Measurements from ENCODE around the gene GRID1. TPM values are rescaled to one million over a fixed set of nuclear protein-coding genes. Genes with fewer than 3 reads are reported as not detected.

Gene GRID1
- total RNA-seq, 1 donor from 2014 or later, result 1.1 TPM

DNA sequence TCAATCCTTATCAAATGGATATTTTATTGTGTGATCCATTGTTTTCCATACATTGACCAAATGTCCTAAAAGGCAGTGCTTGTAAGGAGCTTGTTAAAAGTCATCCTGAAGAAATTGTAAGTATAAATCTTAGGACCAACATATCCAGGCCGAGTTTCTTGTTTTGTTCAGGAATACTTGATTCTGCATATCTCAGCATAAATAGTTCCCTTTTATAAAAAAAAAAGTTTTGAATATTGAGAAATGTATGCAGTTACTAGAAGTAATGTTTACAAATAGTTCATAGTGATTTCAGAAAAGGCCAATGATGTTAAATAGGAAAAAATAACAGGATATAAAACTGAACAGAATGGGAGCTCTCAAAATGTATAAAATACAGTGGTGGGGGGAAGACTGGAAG is 6.6 kb downstream of the GRID1 start:
- no peak for DNase-seq (ENCODE audit: low read depth, low spot score)

DNA sequence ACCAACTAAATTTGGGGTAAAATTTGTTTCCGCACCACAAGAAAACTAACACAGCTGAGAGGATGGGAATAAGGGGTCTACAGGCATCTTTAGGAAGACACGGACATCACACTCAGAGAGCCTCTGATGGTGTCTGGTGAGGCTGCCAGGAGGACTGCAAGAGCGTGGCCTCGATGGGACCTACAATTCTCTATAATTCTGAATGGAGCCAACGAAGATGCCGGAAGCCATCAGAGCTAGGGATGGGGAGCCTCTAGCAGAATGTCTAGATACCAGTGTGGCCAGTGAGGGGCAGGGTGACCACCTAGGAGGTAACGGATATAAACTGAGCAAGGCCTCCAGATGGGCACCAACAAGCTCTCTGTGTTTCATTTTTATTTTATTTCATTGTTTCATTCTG is 7.5 kb downstream of the GRID1 start:
- peaks cover 64% of the 10 kb centered on the region for H3K27me3 Mint-ChIP-seq (ENCODE audit: low read depth)
- DNase-seq (ENCODE audit: low read depth, low spot score), result no peak

More for the DNA sequence above, 6.6 kb downstream of the GRID1 start:
- Mint-ChIP-seq H3K27ac (ENCODE audit: unreplicated experiment) (no peak overlapping the region), H3K9me3 (no peaks in the 10 kb centered on the region), H3K36me3 (ENCODE audit: low read depth) (no peaks in the 10 kb centered on the region), H3K27me3 (ENCODE audit: low read depth) (peaks cover 72% of the 10 kb centered on the region), H3K4me1 (peaks cover 7% of the 10 kb centered on the region), H3K4me3 (no peak overlapping the region)
- TF ChIP-seq, protein P1, sequence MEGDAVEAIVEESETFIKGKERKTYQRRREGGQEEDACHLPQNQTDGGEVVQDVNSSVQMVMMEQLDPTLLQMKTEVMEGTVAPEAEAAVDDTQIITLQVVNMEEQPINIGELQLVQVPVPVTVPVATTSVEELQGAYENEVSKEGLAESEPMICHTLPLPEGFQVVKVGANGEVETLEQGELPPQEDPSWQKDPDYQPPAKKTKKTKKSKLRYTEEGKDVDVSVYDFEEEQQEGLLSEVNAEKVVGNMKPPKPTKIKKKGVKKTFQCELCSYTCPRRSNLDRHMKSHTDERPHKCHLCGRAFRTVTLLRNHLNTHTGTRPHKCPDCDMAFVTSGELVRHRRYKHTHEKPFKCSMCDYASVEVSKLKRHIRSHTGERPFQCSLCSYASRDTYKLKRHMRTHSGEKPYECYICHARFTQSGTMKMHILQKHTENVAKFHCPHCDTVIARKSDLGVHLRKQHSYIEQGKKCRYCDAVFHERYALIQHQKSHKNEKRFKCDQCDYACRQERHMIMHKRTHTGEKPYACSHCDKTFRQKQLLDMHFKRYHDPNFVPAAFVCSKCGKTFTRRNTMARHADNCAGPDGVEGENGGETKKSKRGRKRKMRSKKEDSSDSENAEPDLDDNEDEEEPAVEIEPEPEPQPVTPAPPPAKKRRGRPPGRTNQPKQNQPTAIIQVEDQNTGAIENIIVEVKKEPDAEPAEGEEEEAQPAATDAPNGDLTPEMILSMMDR (conservative IDR thresholded peaks at IDR 0.05), result no peak

DNA sequence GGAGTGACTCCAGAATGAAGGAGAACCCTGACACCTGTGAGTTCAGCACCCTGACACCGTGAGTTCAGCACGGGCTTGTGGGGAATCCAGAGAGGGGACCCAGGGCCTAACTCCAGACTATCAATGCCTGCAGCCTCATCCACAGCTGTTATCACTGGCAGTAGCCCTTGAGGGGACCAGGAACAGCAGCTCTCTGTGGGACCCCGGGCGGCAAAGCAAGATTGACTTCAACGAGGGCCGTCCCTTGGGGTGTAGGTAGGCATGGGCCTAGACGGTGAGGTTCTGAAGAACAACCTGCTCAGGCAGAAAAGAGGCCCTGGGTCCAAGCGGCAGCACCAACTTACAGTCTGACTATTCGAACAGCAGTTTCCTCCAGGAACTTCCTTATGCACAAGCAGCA is 8.9 kb downstream of the GRID1 start:
- H3K36me3 Mint-ChIP-seq (ENCODE audit: low read depth), result no peaks in the 10 kb centered on the region
- DNase-seq (ENCODE audit: low read depth, low spot score), result no peak
- TF ChIP-seq, protein P1 (conservative IDR thresholded peaks at IDR 0.05), result no peak
- no peaks in the 10 kb centered on the region for H3K9me3 Mint-ChIP-seq
- H3K27me3 Mint-ChIP-seq (ENCODE audit: low read depth), result peaks cover 50% of the 10 kb centered on the region
- no peaks in the 10 kb centered on the region for H3K4me1 Mint-ChIP-seq
- no peak overlapping the region for H3K4me3 Mint-ChIP-seq
- H3K27ac Mint-ChIP-seq (ENCODE audit: unreplicated experiment), result no peak overlapping the region

More for the DNA sequence above, 7.5 kb downstream of the GRID1 start:
- Mint-ChIP-seq H3K9me3 (no peaks in the 10 kb centered on the region), H3K36me3 (ENCODE audit: low read depth) (no peaks in the 10 kb centered on the region), H3K27ac (ENCODE audit: unreplicated experiment) (no peak overlapping the region), H3K4me1 (peaks cover 2% of the 10 kb centered on the region), H3K4me3 (no peak overlapping the region)
- TF ChIP-seq, protein P1 (conservative IDR thresholded peaks at IDR 0.05), result no peak

DNA sequence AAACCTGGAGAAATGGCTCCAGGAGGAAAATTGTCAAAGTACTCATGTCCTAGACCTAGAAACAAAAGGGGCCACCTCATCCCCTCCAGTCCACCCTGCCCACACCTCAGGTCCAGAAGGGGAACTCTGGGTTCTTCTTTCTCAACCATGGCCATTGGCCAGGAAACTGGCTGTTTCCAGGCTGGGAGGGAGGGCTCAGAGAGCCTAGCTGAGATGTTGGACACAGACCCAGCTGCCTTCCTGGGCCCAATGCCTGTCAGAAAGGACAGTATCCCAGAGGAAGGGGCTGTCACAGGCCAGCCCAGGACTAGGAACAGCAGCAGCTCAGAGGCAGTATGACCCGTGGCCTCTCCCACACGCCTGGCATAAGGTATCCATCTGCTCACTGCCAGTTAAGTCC is 9.6 kb downstream of the GRID1 start:
- H3K4me1 Mint-ChIP-seq, result no peaks in the 10 kb centered on the region

DNA sequence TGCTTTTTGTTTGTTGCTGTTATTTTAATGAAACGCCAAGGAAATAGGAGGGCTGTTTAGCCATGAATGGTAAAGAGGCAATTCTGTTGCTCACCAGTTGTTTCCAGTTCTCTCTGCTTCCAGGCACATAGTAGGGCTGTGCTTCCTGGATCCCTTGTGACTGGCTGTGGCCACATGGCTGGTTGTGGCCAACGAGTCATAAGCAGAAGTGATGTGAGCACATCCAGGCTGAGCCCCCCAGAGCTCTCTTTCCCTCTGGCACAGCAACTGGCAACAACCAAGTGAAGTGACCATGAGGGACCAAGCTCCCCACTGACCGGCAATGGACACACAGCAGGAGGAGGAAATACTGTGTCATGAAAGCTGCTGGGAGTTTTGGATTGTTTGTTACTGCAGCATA is 10.3 kb downstream of the GRID1 start:
- H3K27ac Mint-ChIP-seq (ENCODE audit: unreplicated experiment), result peak overlapping the region; percentile 63
- H3K4me3 Mint-ChIP-seq, result no peak overlapping the region
- no peaks in the 10 kb centered on the region for H3K4me1 Mint-ChIP-seq
- no peaks in the 10 kb centered on the region for H3K9me3 Mint-ChIP-seq
- peaks cover 39% of the 10 kb centered on the region for H3K27me3 Mint-ChIP-seq (ENCODE audit: low read depth)
- H3K36me3 Mint-ChIP-seq (ENCODE audit: low read depth), result no peaks in the 10 kb centered on the region
- DNase-seq (ENCODE audit: low read depth, low spot score), result no peak
- TF ChIP-seq, protein P1 (conservative IDR thresholded peaks at IDR 0.05), result no peak

More for the DNA sequence above, 9.6 kb downstream of the GRID1 start:
- Mint-ChIP-seq H3K36me3 (ENCODE audit: low read depth) (no peaks in the 10 kb centered on the region), H3K4me3 (no peak overlapping the region), H3K9me3 (no peaks in the 10 kb centered on the region), H3K27ac (ENCODE audit: unreplicated experiment) (no peak overlapping the region), H3K27me3 (ENCODE audit: low read depth) (peaks cover 44% of the 10 kb centered on the region)
- DNase-seq (ENCODE audit: low read depth, low spot score), result no peak
- TF ChIP-seq, protein P1 (conservative IDR thresholded peaks at IDR 0.05), result no peak

All from neural crest cell (in vitro differentiated cells).